GM23248 (cell line): Measurements from ENCODE around the gene MCL1. TPM values are rescaled to one million over a fixed set of nuclear protein-coding genes. Genes with fewer than 3 reads are reported as not detected.
A peak's percentile ranks its signal among the peaks of the same experiment; 100 is the strongest.

Experiments used
- DNase-seq: peaks from one replicate; pipeline ENCODE4 v3.0.0-alpha.2; 2015
- H2AFZ ChIP-seq: fragments of 200-600 bp; sonication (generic); 2 replicates; pipeline ENCODE4 v1.6.1; 2016; ENCODE audit warnings: antibody characterized with exemption
- H3F3A ChIP-seq: fragments of 200-600 bp; sonication (generic); 2 replicates; pipeline ENCODE4 v1.6.1; 2016; ENCODE audit warnings: mild to moderate bottlenecking, antibody characterized with exemption, mixed run types; ENCODE audit not compliant: insufficient read depth
- H3K27ac ChIP-seq: fragments of 200-600 bp; sonication (generic); 2 replicates; pipeline ENCODE4 v1.5.1; 2016; ENCODE audit warnings: mild to moderate bottlenecking
- H3K27me3 ChIP-seq: fragments of 200-600 bp; sonication (generic); replicated peaks from 2 replicates; pipeline ENCODE4 v1.6.1; 2016; ENCODE audit warnings: mild to moderate bottlenecking; ENCODE audit not compliant: insufficient read depth
- H3K36me3 ChIP-seq: fragments of 200-600 bp; sonication (generic); 2 replicates; pipeline ENCODE4 v1.6.1; 2016; ENCODE audit warnings: low read depth, mild to moderate bottlenecking
- H3K4me1 ChIP-seq: fragments of 200-600 bp; sonication (generic); 2 replicates; pipeline ENCODE4 v1.6.1; 2016; ENCODE audit warnings: mild to moderate bottlenecking; ENCODE audit not compliant: insufficient read depth
- H3K4me2 ChIP-seq: fragments of 200-600 bp; sonication (generic); one replicate; pipeline ENCODE4 v1.6.1; 2016; ENCODE audit warnings: mild to moderate bottlenecking; ENCODE audit not compliant: unreplicated experiment
- H3K4me3 ChIP-seq: fragments of 200-600 bp; sonication (generic); 2 replicates; pipeline ENCODE4 v1.5.1; 2016; ENCODE audit warnings: mild to moderate bottlenecking
- H3K79me2 ChIP-seq: fragments of 200-600 bp; sonication (generic); 2 replicates; pipeline ENCODE4 v1.6.1; 2016; ENCODE audit warnings: mild to moderate bottlenecking; ENCODE audit not compliant: insufficient read depth
- H3K9ac ChIP-seq: fragments of 200-600 bp; sonication (generic); 2 replicates; pipeline ENCODE4 v1.6.1; 2016; ENCODE audit warnings: mild to moderate bottlenecking
- H3K9me2 ChIP-seq: fragments of 200-600 bp; sonication (generic); 2 replicates; pipeline ENCODE4 v1.6.1; 2016; ENCODE audit warnings: mixed run types, mild to moderate bottlenecking, moderate library complexity; ENCODE audit not compliant: insufficient read depth
- H3K9me3 ChIP-seq: fragments of 200-600 bp; sonication (generic); one replicate; pipeline ENCODE4 v1.6.1; 2017; ENCODE audit warnings: low read depth
- H4K20me1 ChIP-seq: fragments of 200-600 bp; sonication (generic); 2 replicates; pipeline ENCODE4 v1.6.0; 2016; ENCODE audit not compliant: insufficient read depth
- EZH2 ChIP-seq: fragments of 200-600 bp; sonication (generic); IDR thresholded peaks from 2 replicates; pipeline ENCODE4 v1.6.1; 2018; ENCODE audit warnings: antibody characterized with exemption, mild to moderate bottlenecking; ENCODE audit not compliant: insufficient read depth, poor library complexity, severe bottlenecking
- EZH2phosphoT487 ChIP-seq: fragments of 200-600 bp; sonication (generic); IDR thresholded peaks from 2 replicates; pipeline ENCODE4 v1.6.1; 2018; ENCODE audit warnings: antibody characterized with exemption, moderate library complexity, mild to moderate bottlenecking, low read depth; ENCODE audit not compliant: insufficient read depth
- WGBS, 2 experiments: methylation state at CpG; one replicate each; pipeline ENCODE4 v1.1.6; 2015 to 2017; ENCODE audit warnings: low lambda C conversion rate in 2 of 2, low coverage in 1 of 2; ENCODE audit errors: missing lambda C conversion rate in 2 of 2; 5-methylcytosine and 5-hydroxymethylcytosine counted together
- in situ Hi-C: fragments of 300-500 bp; cut with MboI; formaldehyde crosslinking; loops from 2 replicates; pipeline ENCODE4 v1.15.0; 2020
- polyA plus RNA-seq: library from polyadenylated mRNA; unstranded; fragments of >200 nt; fragmentation: Nextera tagmentation; extraction: Ambion mirVana; gene quantifications from 2 replicates; pipeline ENCODE4 v1.2.1, GENCODE V29; 2016
- total RNA-seq: library from RNA; depleted of rRNA; stranded (reverse); fragments of >200 nt; shearing (Covaris generic); gene quantifications from 2 replicates; pipeline ENCODE4 v1.2.3, GENCODE V29; 2014

The MCL1 gene
- total and polyA plus RNA-seq, 2 experiments from 2014 or later: 84.7 to 310 TPM

- H4K20me1 ChIP-seq: no peaks in the 10 kb centered on the region
- no peaks in the 10 kb centered on the region for H3K9me3 ChIP-seq
- H3K27ac ChIP-seq: no peak overlapping the region
- H2AFZ ChIP-seq: no peak overlapping the region
- peaks cover 46% of the 10 kb centered on the region for H3K4me1 ChIP-seq
- no peaks in the 10 kb centered on the region for H3K27me3 ChIP-seq
- no peak for DNase-seq
- 94 to 97% methylated on average over 12 of the region's 12 CpGs for WGBS, 2 experiments
- H3K4me3 ChIP-seq: no peak overlapping the region
- peaks cover 49% of the 10 kb centered on the region for H3K79me2 ChIP-seq
- H3K9me2 ChIP-seq: no peaks in the 10 kb centered on the region
- TF ChIP-seq EZH2phosphoT487 (no peak), EZH2 (no peak)
- no peak overlapping the region for H3K4me2 ChIP-seq
- H3F3A ChIP-seq: peaks cover 53% of the 10 kb centered on the region
- no peaks in the 10 kb centered on the region for H3K36me3 ChIP-seq
- H3K9ac ChIP-seq: no peak overlapping the region
- in situ Hi-C loops: no loop called here
Observed at GRCh38 chr1:150615346-150616201, 36.2 kb upstream of the MCL1 start.

GRCh38 chr1:150613061-150613920 lies 33.9 kb upstream of the MCL1 start:
- Histone ChIP-seq H3K36me3 (no peaks in the 10 kb centered on the region), H3K27ac (peak overlapping the region; percentile 100), H4K20me1 (no peaks in the 10 kb centered on the region), H3F3A (peaks cover 46% of the 10 kb centered on the region), H3K4me1 (peaks cover 42% of the 10 kb centered on the region), H3K9me2 (no peaks in the 10 kb centered on the region), H3K4me3 (peak overlapping the region; percentile 54), H3K9me3 (no peaks in the 10 kb centered on the region), H3K27me3 (no peaks in the 10 kb centered on the region), H2AFZ (no peak overlapping the region), H3K79me2 (peaks cover 52% of the 10 kb centered on the region), H3K4me2 (peak overlapping the region; percentile 72), H3K9ac (peak overlapping the region; percentile 90)
- 36 to 37% methylated on average over 12 of the region's 12 CpGs for WGBS, 2 experiments
- no peak for TF ChIP-seq EZH2
- no peak for TF ChIP-seq EZH2phosphoT487
- DNase-seq: peak; percentile 94
- in situ Hi-C loops: no loop called here

- 66 to 69% methylated on average over 3 of the region's 3 CpGs for WGBS, 2 experiments
- Histone ChIP-seq H3K9me2 (no peaks in the 10 kb centered on the region), H3K79me2 (peaks cover 57% of the 10 kb centered on the region), H3K4me3 (peak overlapping the region; percentile 33), H2AFZ (no peak overlapping the region), H3K27me3 (no peaks in the 10 kb centered on the region), H3F3A (peaks cover 46% of the 10 kb centered on the region), H3K27ac (peak overlapping the region; percentile 100), H3K9ac (peak overlapping the region; percentile 90), H4K20me1 (no peaks in the 10 kb centered on the region), H3K36me3 (no peaks in the 10 kb centered on the region), H3K4me1 (peaks cover 42% of the 10 kb centered on the region), H3K4me2 (peak overlapping the region; percentile 26), H3K9me3 (no peaks in the 10 kb centered on the region)
- TF ChIP-seq EZH2: no peak
- TF ChIP-seq EZH2phosphoT487: no peak
- DNase-seq: no peak
- in situ Hi-C loops: no loop called here
Observed at GRCh38 chr1:150612014-150612345, 32.6 kb upstream of the MCL1 start.

GRCh38 chr1:150610576-150610975 lies 31.2 kb upstream of the MCL1 start:
- Histone ChIP-seq H3K4me1 (peaks cover 44% of the 10 kb centered on the region), H3F3A (peaks cover 46% of the 10 kb centered on the region), H3K4me3 (no peak overlapping the region), H3K27me3 (no peaks in the 10 kb centered on the region), H3K9me3 (no peaks in the 10 kb centered on the region), H4K20me1 (no peaks in the 10 kb centered on the region), H3K27ac (peak overlapping the region; percentile 100), H3K9me2 (no peaks in the 10 kb centered on the region), H3K36me3 (no peaks in the 10 kb centered on the region), H2AFZ (no peak overlapping the region), H3K9ac (peak overlapping the region; percentile 90), H3K79me2 (peaks cover 64% of the 10 kb centered on the region), H3K4me2 (no peak overlapping the region)
- TF ChIP-seq EZH2phosphoT487 (no peak), EZH2 (no peak)
- in situ Hi-C loops: no loop called here
- no peak for DNase-seq
- WGBS, 2 experiments: 96 to 97% methylated on average over 4 of the region's 4 CpGs
